ENCODE results near the gene PTPN3. TPM values are rescaled to one million over a fixed set of nuclear protein-coding genes. Genes with fewer than 3 reads are reported as not detected.
A peak's percentile ranks its signal among the peaks of the same experiment; 100 is the strongest.

Gene PTPN3
- total RNA-seq, 2 donors from 2014 or later = 16.9 to 20.3 TPM

- no peak for TF ChIP-seq CTCF (IDR thresholded peaks at IDR 0.05)
- H3K4me3 ChIP-seq = no peak overlapping the region
- H3K9me3 ChIP-seq = no peaks in the 10 kb centered on the region
- H3K27ac ChIP-seq = no peak overlapping the region
- H3K4me1 ChIP-seq (ENCODE audit: control insufficient read depth in 1 of 2, low read depth in 2 of 2) = peaks cover 0 to 6% of the 10 kb centered on the region in 2 donors
- peaks cover 6% of the 10 kb centered on the region for H3K36me3 ChIP-seq
- no peaks in the 10 kb centered on the region for H3K27me3 ChIP-seq (replicated peaks; ENCODE audit: insufficient read depth)
- ATAC-seq (ENCODE audit: insufficient number of reproducible peaks, low FRiP score, low read depth) = no peak
- DNase-seq (ENCODE audit: low spot score) = no peak
These were observed 56.8 kb downstream of the PTPN3 start for GRCh38 chr9:109441296-109441695.

GRCh38 chr9:109440797-109441287 is 57.3 kb downstream of the PTPN3 start:
- Histone ChIP-seq H3K4me1 (ENCODE audit: control insufficient read depth in 1 of 2, low read depth in 2 of 2) (peaks cover 0 to 6% of the 10 kb centered on the region in 2 donors), H3K36me3 (peaks cover 4% of the 10 kb centered on the region), H3K27ac (no peak overlapping the region), H3K9me3 (no peaks in the 10 kb centered on the region), H3K27me3 (replicated peaks; ENCODE audit: insufficient read depth) (no peaks in the 10 kb centered on the region), H3K4me3 (no peak overlapping the region)
- peak; percentile 83 for TF ChIP-seq CTCF (IDR thresholded peaks at IDR 0.05)
- ATAC-seq (ENCODE audit: insufficient number of reproducible peaks, low FRiP score, low read depth) (no peak), DNase-seq (ENCODE audit: low spot score) (peak; percentile 35)

- ATAC-seq (ENCODE audit: insufficient number of reproducible peaks, low FRiP score, low read depth) (no peak), DNase-seq (ENCODE audit: low spot score) (no peak)
- no peak for TF ChIP-seq CTCF (IDR thresholded peaks at IDR 0.05)
- Histone ChIP-seq H3K27ac (no peak overlapping the region), H3K27me3 (replicated peaks; ENCODE audit: insufficient read depth) (no peaks in the 10 kb centered on the region), H3K9me3 (no peaks in the 10 kb centered on the region), H3K36me3 (peaks cover 4% of the 10 kb centered on the region), H3K4me3 (no peak overlapping the region), H3K4me1 (ENCODE audit: control insufficient read depth in 1 of 2, low read depth in 2 of 2) (peaks cover 0 to 6% of the 10 kb centered on the region in 2 donors)
These were observed 58.0 kb downstream of the PTPN3 start for GRCh38 chr9:109440117-109440515.

- no peaks in the 10 kb centered on the region for H3K36me3 ChIP-seq
- DNase-seq (ENCODE audit: low spot score) = no peak
- H3K4me3 ChIP-seq = no peak overlapping the region
- H3K4me1 ChIP-seq (ENCODE audit: control insufficient read depth in 1 of 2, low read depth in 2 of 2) = peaks cover 0 to 6% of the 10 kb centered on the region in 2 donors
- TF ChIP-seq CTCF (IDR thresholded peaks at IDR 0.05) = no peak
- H3K9me3 ChIP-seq = no peaks in the 10 kb centered on the region
- no peak overlapping the region for H3K27ac ChIP-seq
- no peak for ATAC-seq (ENCODE audit: insufficient number of reproducible peaks, low FRiP score, low read depth)
- no peaks in the 10 kb centered on the region for H3K27me3 ChIP-seq (replicated peaks; ENCODE audit: insufficient read depth)
These were observed 58.6 kb downstream of the PTPN3 start for GRCh38 chr9:109439378-109440116.

GRCh38 chr9:109437286-109437685 is 60.8 kb downstream of the PTPN3 start:
- H3K27ac ChIP-seq = no peak overlapping the region
- no peaks in the 10 kb centered on the region for H3K27me3 ChIP-seq (replicated peaks; ENCODE audit: insufficient read depth)
- H3K9me3 ChIP-seq = no peaks in the 10 kb centered on the region
- no peak for DNase-seq (ENCODE audit: low spot score)
- ATAC-seq (ENCODE audit: insufficient number of reproducible peaks, low FRiP score, low read depth) = no peak
- H3K36me3 ChIP-seq = peaks cover under 1% of the 10 kb centered on the region
- H3K4me1 ChIP-seq (ENCODE audit: control insufficient read depth in 1 of 2, low read depth in 2 of 2) = peaks cover 0 to 6% of the 10 kb centered on the region in 2 donors
- no peak for TF ChIP-seq CTCF (IDR thresholded peaks at IDR 0.05)
- H3K4me3 ChIP-seq = no peak overlapping the region
